Measurements from ENCODE around the gene HAUS3. TPM values are rescaled to one million over a fixed set of nuclear protein-coding genes. Genes with fewer than 3 reads are reported as not detected.

HAUS3 gene
- total RNA-seq, 1 donor from 2014 or later = 9.2 TPM

DNA sequence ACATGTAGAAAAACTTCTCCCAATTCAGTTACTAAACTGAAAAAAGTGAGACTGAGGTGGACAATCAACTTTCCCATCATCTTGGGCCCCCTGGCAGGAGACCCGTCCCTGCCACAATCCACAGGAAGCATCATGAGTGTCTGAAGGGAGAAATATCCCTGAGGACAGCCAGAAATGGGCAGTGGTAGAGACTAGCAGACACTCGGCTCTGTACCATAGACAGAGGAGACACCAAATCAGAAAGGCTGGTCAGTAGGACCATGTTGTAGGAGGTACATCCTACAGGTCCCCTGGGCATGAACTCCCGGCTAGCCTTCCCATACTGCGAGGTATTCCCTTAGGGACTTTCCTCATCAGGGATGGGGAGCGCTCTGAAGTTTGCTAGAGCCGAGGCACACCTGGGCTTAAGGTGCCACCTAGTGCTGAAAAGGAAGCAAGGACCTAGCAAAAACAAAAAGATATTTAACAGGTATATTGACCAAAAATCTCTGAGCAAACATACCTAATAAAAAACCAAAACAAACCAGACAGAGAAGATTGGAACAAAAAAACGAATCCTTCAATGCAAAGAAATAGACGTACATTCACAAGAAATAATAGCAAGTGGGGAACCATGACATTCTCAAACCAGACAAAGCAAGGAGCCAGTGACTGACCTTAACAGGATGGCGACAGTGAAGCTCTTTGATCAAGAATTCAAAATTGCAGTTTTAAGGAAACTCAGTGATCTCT lies 55.6 kb downstream of the HAUS3 start:
- no peak overlapping the region for H3K4me3 ChIP-seq (ENCODE audit: low read depth, low read length)
- peak; percentile 5 for DNase-seq (ENCODE audit: low read depth)
- no peaks in the 10 kb centered on the region for H3K36me3 ChIP-seq (ENCODE audit: control insufficient read depth, insufficient read depth, low read length)
- TF ChIP-seq, protein P1, sequence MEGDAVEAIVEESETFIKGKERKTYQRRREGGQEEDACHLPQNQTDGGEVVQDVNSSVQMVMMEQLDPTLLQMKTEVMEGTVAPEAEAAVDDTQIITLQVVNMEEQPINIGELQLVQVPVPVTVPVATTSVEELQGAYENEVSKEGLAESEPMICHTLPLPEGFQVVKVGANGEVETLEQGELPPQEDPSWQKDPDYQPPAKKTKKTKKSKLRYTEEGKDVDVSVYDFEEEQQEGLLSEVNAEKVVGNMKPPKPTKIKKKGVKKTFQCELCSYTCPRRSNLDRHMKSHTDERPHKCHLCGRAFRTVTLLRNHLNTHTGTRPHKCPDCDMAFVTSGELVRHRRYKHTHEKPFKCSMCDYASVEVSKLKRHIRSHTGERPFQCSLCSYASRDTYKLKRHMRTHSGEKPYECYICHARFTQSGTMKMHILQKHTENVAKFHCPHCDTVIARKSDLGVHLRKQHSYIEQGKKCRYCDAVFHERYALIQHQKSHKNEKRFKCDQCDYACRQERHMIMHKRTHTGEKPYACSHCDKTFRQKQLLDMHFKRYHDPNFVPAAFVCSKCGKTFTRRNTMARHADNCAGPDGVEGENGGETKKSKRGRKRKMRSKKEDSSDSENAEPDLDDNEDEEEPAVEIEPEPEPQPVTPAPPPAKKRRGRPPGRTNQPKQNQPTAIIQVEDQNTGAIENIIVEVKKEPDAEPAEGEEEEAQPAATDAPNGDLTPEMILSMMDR (IDR thresholded peaks at IDR 0.05; ENCODE audit: insufficient read depth, low read length, poor library complexity, severe bottlenecking) = peak; percentile 64
- H3K27me3 ChIP-seq (ENCODE audit: control insufficient read depth, insufficient read depth, low read length) = no peaks in the 10 kb centered on the region

DNA sequence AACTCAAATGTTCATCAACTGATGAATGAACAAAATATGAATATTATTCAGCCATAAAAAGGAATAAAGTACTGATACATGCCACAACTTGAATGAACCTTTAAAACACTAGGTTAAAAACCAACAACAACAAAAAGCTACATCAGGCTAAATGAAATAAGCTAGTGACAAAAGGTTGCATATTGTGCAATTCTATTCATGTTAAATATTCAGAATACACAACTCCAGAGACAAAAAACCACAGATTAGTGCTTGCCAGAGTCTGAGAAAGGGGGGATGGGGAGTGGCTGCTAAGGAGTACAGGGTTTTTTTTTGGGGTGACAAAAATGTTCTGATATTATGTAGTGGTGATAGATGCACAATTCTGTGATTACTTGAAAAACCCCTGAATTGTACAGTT lies 58.5 kb downstream of the HAUS3 start:
- Histone ChIP-seq H3K27me3 (ENCODE audit: control insufficient read depth, insufficient read depth, low read length) (no peaks in the 10 kb centered on the region), H3K4me3 (ENCODE audit: low read depth, low read length) (no peak overlapping the region), H3K36me3 (ENCODE audit: control insufficient read depth, insufficient read depth, low read length) (no peaks in the 10 kb centered on the region)
- TF ChIP-seq, protein P1 (IDR thresholded peaks at IDR 0.05; ENCODE audit: insufficient read depth, low read length, poor library complexity, severe bottlenecking) = no peak
- DNase-seq (ENCODE audit: low read depth) = no peak

DNA sequence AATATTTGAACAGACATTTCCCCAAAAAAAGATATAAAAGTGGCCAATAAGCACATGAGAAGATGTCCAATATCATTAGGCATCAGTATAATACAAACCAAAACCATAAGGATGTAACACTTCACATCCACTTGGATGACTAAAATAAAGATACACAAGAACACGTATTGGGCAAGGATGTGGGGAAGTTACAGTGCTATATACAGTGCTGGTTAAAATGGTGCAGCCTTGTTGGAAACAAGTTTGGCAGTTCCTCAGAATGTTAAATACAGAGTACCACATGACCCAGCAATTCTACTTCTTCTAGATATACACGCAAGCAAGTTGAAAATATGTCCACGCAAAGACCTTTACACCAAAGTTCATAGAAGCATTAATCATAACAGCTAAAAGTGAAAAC lies 58.9 kb downstream of the HAUS3 start:
- H3K36me3 ChIP-seq (ENCODE audit: control insufficient read depth, insufficient read depth, low read length) = no peaks in the 10 kb centered on the region
- H3K4me3 ChIP-seq (ENCODE audit: low read depth, low read length) = no peak overlapping the region
- no peaks in the 10 kb centered on the region for H3K27me3 ChIP-seq (ENCODE audit: control insufficient read depth, insufficient read depth, low read length)
- TF ChIP-seq, protein P1 (IDR thresholded peaks at IDR 0.05; ENCODE audit: insufficient read depth, low read length, poor library complexity, severe bottlenecking) = no peak
- no peak for DNase-seq (ENCODE audit: low read depth)

DNA sequence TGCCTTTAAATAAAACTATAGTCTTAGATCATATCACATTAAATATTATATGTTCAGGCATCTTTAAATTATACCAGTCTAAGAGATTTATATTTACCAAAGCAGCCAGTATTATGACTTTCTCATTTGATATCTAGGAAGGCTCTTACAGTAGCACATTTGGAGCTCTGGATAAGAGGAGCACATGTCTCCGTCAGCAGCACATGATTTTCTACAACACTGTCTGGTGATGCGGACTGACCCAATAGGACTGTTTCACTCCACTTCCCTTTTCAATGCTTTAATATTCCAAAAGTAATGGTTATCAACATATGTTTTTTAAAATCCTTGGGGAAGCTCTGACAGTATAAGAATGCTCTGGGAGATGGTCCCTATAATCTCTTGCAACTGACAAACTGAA lies 61.5 kb downstream of the HAUS3 start:
- Histone ChIP-seq H3K27me3 (ENCODE audit: control insufficient read depth, insufficient read depth, low read length) (no peaks in the 10 kb centered on the region), H3K36me3 (ENCODE audit: control insufficient read depth, insufficient read depth, low read length) (no peaks in the 10 kb centered on the region), H3K4me3 (ENCODE audit: low read depth, low read length) (no peak overlapping the region)
- TF ChIP-seq, protein P1 (IDR thresholded peaks at IDR 0.05; ENCODE audit: insufficient read depth, low read length, poor library complexity, severe bottlenecking) = no peak
- no peak for DNase-seq (ENCODE audit: low read depth)

DNA sequence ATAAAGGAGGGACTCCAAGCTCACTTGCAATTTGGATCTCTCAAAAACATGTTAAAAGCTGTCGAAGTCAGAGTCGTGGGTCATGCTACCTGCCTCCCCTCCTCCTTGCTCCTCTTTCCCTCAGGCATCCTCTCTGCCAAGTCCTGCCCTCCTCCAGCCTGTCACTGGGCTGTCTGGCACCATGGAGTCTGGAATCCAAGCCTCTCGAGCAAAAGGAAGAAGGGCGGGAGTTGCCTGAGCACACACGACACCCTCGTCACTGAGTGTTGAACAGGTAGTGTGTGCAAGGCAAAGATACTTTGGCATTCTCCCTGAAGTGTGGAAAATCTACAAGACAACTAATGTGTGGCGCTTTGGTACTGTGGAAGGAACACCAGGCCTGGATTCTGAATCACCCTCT lies 62.2 kb downstream of the HAUS3 start:
- Histone ChIP-seq H3K36me3 (ENCODE audit: control insufficient read depth, insufficient read depth, low read length) (no peaks in the 10 kb centered on the region), H3K4me3 (ENCODE audit: low read depth, low read length) (no peak overlapping the region), H3K27me3 (ENCODE audit: control insufficient read depth, insufficient read depth, low read length) (no peaks in the 10 kb centered on the region)
- TF ChIP-seq, protein P1 (IDR thresholded peaks at IDR 0.05; ENCODE audit: insufficient read depth, low read length, poor library complexity, severe bottlenecking) = no peak
- DNase-seq (ENCODE audit: low read depth) = no peak

DNA sequence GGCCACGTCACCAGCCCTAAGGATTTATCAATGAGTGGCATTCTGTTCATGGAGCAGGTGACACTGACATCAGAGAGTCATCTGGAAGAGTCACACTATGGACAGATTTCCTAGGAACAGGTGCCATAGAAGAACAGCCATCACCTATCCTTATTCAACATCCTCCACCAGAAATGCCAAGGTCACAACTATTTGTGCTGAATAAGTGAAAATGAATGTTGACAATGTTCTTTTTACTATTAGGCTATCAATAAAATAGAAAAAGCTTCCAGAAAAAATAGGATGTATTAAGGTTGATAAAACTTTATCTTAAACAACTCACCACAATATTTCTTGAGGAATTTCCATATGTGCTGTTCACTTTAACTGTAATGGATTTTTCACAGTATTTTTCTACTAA lies 62.9 kb downstream of the HAUS3 start:
- Histone ChIP-seq H3K36me3 (ENCODE audit: control insufficient read depth, insufficient read depth, low read length) (no peaks in the 10 kb centered on the region), H3K27me3 (ENCODE audit: control insufficient read depth, insufficient read depth, low read length) (no peaks in the 10 kb centered on the region), H3K4me3 (ENCODE audit: low read depth, low read length) (no peak overlapping the region)
- TF ChIP-seq, protein P1 (IDR thresholded peaks at IDR 0.05; ENCODE audit: insufficient read depth, low read length, poor library complexity, severe bottlenecking) = no peak
- DNase-seq (ENCODE audit: low read depth) = no peak

Measured in kidney epithelial cell (primary cell).